Uterus (tissue), 2 donors: ENCODE results near the gene NRG4.

Source experiments
- CTCF ChIP-seq, 4 experiments: fragments of 200-600 bp in 2 of 4; fragments of 450-650 bp in 2 of 4; sonication (generic) in 2 of 4; IDR thresholded peaks; one replicate each; pipeline ENCODE4 v1.5.1; 2016 to 2019; ENCODE audit warnings: antibody characterized with exemption in 4 of 4, mild to moderate bottlenecking in 2 of 4, moderate library complexity in 1 of 4
- POLR2A ChIP-seq, 2 donors: fragments of 450-650 bp; IDR thresholded peaks; one replicate each; pipeline ENCODE4 v1.6.1; 2016; ENCODE audit warnings: antibody characterized with exemption in 2 of 2, mild to moderate bottlenecking in 1 of 2, moderate library complexity in 1 of 2

GRCh38 chr15:75955720-75956119, 56.5 kb downstream of the NRG4 start:
- no peak for TF ChIP-seq CTCF (IDR thresholded peaks at IDR 0.05)
- TF ChIP-seq POLR2A (IDR thresholded peaks at IDR 0.05), result no peak
